ENCODE measurements around the gene ZDHHC6.

- no peak for TF ChIP-seq POLR2A (IDR thresholded peaks at IDR 0.05)
- TF ChIP-seq CTCF (IDR thresholded peaks at IDR 0.05): no peak
- TF ChIP-seq POLR2AphosphoS5 (IDR thresholded peaks at IDR 0.05): no peak
Observed at GRCh38 chr10:112409755-112410154, 37.0 kb downstream of the ZDHHC6 start.

Data from prostate gland (tissue), 2 donors.